ENCODE results near the gene CHRNA1.

Gene CHRNA1

DNA sequence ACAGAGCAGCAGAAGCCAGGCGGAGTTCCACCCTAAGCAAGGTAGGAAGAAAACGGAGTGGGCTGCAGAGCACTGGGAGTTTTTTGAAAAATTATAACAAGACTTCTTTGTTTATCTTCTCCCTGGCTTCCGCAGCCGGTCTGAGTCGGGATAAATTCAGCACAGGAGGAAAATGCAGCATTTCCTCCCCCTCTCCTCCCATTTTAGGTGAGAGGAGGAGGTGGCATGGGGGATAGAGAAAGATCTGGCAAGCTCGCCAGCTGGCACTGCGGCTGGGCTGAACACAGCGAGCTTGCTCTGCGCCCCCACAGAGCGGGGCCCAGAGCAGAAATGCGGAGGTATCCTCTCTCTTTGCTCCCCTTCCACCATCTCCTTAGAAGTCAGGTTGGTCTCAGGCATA lies 17.7 kb upstream of the CHRNA1 start:
- no peak for DNase-seq (ENCODE audit: low spot score)

GRCh38 chr2:174781298-174781697 lies 17.0 kb upstream of the CHRNA1 start:
- no peak for DNase-seq (ENCODE audit: low spot score)

- no peak for DNase-seq (ENCODE audit: low spot score)
Observed at GRCh38 chr2:174780856-174781255, 16.6 kb upstream of the CHRNA1 start.

DNA sequence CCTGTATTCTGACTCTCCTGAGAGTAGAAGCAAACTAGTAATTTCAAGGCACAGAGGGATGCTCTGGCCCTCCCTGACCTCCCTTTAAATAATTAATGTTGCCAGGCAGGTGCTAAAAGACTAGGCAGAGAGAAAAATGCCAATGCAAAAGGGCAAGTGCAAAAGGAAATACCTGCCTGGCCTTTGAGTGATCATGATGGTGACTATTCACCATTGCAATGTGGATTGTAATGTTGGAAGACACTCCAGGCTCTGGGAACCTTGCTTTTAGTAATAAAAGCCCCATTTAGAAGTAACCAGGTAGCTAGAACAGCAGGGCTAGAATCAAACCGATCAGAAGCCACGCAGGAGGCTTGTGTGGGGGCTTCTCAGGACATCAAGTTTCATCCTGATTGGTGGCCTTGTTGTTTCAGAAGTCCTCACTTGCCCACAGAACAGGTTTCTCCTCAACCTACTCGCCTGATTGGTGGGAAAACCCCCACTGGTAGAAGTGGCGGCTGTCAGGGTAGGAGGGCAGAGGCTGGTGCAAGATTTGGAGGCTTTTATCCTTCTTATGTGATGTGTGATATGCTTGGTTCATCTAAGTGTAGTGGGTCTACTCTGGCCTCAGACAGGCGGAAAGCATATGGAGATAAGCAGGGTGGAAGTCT lies 16.0 kb upstream of the CHRNA1 start:
- DNase-seq (ENCODE audit: low spot score): no peak

DNA sequence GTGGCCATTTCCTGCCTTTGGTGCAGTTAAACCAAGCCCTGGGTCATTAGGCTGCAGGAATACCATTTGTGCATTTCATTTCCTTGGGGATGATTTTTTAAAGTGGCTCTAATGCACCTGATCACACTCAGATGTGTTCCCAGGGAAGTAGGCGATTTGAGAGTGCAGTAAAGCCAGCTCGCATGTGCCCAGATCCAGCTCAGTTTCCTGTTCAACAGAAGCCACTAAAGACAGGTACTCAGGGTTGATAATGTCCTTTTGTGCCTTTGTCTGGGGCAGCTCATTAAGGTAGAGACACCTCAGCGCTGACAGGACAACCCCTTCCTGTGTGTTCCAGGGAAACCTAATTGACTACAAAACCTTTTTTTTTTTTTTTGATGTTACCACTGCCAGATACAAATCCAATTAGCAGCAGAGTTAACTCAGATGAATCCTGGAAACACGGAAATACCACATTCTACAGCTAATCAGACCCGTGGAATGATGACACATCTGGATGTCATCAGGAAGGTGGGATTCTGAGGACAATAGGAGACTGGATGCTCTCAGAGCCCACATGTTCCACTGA lies 15.2 kb upstream of the CHRNA1 start:
- DNase-seq (ENCODE audit: low spot score): peak; percentile 60

DNA sequence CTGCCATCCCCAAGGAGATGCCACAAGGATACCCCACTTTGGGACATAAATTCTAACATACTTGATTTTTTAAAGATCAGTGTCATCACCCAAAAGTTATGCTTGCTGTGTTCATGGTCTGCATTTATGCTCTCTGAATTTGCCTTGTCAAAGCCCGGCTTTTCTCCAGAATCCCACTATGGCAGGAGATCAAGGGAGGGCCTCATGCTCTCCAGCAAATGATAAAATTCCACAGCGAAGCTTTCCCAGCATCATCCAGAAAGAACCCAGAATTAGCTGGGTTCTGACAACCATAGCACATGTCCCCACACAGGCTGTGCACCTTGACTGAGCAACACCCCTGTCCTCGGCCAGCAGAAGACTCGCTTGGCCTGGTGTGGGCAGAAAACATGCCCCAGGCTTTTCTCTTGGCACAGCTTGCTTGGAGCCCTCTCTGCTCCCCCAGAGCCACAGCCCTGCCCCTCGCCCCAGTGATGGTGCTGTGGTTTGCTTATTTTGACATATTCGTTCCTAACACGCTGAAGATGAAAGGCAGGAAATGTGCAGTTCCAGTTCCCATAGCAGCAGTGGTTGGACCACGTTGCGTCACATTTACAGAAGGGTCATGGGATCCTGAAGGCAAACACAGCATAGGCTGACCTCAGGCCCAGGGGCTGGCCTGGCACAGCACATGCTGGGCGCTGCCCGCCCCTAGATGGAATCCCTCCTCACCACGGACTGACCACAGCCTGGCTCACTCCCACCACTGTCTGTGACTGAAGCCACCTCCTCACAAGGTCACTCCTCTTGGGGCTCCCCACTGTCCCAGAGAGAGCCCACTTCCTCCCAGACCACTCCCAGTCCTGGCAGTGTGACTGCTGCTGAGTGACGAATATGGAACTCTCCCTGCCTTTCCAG lies 14.1 kb upstream of the CHRNA1 start:
- peak; percentile 95 for DNase-seq (ENCODE audit: low spot score)

DNA sequence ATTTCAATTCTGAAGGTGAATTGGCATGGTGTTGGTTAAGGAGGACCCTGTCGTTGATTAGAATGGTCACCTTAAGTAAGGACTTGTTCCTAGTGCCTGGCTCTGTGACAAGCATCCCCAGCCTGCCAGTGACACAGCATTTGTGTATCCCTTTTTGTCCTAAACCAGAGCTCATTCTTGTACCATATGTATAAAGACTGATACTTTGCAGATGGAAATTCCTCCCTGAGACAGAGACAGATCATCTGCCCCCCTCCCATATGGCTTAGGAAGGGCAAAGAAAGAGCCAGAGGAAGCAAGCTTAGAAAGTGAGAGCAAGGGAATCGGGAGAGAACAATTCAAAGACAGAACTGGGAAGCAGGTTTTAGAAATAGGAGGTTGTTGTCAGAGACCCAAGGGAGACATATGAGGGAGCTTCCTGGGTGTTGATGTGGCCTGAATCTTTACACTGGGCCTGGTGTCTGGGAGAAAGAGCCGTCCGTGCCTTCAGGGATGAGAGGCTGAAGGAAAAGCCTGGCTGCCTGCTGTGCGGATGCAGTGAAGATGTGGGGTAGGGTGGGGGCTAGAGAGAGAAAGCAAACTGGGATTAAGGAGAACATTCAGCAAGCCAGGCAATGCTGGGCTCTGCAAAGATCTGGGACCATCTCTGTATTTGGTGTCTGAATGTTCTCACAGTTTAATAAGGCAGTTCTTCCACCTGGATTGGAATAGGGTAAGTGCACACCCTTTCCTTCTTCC lies 13.2 kb upstream of the CHRNA1 start:
- peak; percentile 41 for DNase-seq (ENCODE audit: low spot score)

GRCh38 chr2:174776675-174777074 lies 12.4 kb upstream of the CHRNA1 start:
- DNase-seq (ENCODE audit: low spot score): no peak

DNA sequence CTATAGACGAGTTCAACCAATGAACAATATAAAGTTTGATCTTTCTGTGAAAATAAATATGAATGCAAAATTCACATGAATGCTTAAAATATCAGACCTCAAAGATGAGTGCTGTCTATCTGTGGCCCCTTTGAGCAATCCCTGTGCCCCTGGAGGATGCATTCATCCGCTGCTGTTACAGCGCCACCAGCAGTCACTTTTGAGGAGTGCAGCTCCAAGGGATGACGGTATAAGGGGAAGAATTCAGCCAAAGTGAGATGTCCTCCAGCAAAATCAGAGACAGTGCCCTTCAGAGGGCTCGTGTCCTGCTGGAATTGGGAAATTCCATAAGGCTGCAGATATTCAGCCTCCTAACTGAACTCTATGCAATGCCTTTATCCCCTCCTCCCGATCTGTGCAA lies 12.0 kb upstream of the CHRNA1 start:
- no peak for DNase-seq (ENCODE audit: low spot score)

DNA sequence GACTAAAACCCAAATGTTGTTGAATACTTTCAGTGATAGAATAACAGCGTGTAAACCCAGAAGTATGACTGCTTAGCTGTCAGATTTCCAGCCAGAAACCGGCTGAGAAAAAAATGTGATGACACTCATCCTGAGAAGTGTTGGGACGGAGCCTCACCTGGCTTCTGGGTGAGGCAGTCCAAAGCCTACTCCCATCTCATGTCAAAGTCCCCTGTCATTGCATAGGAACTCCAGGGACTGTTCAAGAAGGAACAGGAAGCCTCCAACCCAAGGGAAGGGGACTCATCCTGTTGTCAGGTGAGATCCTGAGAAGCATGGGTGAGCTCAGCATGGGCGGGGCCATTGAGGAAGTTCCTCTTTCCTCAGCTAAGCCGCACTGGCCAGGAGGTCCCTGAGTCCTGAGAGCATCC lies 11.3 kb upstream of the CHRNA1 start:
- DNase-seq (ENCODE audit: low spot score): no peak

DNA sequence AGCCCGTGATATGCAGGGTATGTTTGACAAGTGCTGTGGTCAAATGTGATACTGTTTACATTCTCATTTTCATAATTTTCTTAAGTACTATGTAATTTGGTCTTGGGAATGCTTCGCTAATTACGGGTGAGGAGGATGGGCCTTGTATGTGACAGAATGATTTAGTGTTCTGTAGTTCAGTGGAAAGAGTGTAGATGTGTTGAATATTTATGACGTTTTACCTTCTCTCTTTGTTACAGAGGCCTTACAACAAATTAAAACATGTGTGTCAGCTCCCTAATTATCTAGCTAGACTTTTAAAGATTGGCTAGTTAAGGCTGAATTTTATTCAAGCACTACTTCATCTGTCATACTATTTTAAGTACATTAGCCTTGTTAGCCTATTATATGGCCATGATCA lies 10.6 kb upstream of the CHRNA1 start:
- DNase-seq (ENCODE audit: low spot score): no peak

DNA sequence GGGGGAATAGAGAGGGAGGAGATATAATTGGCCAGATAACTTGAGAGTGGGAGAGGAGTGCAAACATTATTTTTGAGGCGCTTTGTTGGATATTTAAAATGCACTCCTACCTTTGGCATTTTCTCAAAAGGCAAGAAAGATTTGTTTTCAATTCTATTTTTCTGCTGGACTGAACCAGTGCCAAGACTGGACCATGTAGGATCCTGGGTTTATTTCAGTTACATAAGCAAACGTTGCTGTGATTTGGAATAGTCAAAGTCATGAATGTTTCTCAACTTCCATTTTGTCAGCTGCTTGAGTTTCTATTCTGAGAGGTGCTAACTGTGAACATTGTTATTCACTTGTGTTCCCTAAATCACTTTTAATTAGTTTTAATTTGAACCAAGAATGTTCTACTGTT lies 8.9 kb upstream of the CHRNA1 start:
- DNase-seq (ENCODE audit: low spot score): no peak

DNA sequence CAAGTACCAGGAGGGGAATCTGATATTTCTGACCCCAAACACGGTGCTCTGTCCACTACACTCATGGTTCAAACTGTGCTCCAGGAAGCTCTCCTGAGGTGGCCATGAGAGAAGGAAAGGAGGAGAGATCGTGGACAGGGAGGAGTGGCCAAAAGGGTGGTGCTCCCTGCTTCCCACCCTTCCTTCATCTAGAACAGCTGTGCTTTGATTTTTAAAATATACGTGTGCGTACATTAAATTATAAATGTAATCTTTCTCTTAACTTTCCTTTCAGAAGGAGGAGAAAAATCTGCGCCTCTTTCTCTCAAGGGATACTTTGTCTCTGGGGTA lies 8.2 kb upstream of the CHRNA1 start:
- DNase-seq (ENCODE audit: low spot score): no peak

GRCh38 chr2:174771631-174772471 lies 7.6 kb upstream of the CHRNA1 start:
- DNase-seq (ENCODE audit: low spot score): peak; percentile 89

DNA sequence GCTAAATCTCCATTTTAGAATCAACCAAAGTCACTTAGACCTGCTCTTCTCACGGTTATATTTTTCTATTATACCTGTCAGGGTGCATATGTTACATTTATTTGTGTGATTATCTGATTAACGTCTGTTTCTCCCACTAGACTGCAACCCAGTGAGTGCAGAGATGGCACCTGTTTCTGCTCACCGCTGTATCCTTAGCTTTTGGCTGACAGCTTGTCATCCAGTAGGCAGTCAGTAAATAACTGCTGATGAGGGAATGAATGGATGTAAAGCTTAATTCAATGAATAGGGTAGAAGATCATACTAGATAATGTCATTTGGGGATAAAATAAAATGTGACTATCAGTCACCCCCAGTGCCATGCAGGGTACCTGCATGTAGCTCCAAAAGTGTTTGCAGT lies 6.9 kb upstream of the CHRNA1 start:
- no peak for DNase-seq (ENCODE audit: low spot score)

DNA sequence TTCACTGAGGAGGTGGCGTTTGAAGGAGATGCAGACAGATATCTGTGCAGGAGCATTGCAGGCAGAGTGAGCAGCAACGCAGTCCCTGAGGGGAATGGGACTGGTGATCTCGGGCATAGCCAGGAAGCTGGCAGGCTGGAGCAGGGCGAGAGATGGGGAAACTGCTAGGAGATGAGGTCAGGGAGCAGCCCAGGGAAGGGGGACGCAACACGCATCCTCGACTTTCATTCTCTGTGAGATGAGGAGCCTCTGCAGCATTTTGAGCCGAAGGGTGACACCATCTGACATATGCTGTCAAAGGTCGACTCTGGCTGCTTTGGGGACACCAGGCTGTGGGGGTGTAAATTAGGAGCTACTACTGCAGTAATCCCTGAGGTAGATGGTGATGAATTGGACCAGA lies 4.3 kb upstream of the CHRNA1 start:
- no peak for DNase-seq (ENCODE audit: low spot score)

- DNase-seq (ENCODE audit: low spot score): no peak
Observed at GRCh38 chr2:174766271-174766670, 2.0 kb upstream of the CHRNA1 start.

DNA sequence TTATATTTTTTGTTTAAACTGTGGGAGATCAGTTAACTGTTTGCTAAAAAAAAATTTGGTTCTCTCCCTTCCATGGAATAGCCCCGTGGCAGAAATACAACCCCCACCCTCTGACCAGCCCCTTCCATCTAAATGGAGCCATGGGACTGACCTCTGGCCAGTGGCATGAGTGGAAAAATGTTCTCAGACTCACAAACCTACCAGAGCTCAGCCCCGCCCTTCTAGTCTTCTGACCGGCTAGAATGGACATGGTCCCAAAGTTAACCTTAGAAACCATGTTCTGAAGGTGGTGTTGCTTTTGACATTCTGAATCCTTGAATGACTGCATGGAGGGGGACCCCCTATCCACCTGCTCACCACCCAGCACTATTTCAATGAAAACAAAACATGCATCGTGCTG lies 1.3 kb upstream of the CHRNA1 start:
- no peak for DNase-seq (ENCODE audit: low spot score)

GRCh38 chr2:174763780-174764179 lies 492 bp downstream of the CHRNA1 start:
- DNase-seq (ENCODE audit: low spot score): no peak

DNA sequence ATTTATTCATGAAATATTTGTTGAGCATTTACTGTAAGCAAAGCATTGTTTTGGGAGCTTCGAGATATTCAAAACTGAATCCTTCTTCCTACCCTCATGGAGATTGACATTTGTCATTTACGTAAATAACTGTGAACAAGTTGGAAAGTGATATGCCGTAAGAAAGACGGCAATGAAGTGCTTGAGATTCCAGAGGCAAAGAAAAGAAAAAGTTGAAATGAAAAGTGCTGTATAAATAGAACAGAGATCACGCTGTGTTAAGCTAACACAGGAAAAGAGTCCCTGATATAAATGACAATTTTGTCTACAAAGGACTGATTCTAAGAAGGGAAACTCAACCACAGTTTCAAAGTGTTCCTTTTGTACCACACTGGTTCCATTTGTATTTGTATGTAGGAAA lies 1.8 kb downstream of the CHRNA1 start:
- no peak for DNase-seq (ENCODE audit: low spot score)

DNA sequence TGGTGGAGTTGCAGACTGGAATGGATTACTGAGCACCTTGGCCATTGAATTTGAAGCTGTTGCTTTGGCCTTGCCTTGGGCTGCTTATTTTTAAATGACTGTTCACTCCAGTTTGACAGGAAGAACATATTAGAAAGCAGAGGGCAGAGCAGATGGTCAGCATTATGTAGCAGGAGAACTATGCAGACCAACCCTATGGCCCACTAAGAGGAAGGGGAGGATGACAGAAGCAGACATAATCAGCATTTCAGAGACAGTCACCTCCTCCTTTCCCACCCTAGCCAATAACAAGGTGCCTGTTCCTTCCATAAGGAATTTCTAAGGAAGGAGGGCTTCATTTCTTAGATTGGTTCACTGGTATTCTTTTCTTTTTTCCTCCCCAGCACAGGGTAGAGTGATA lies 2.4 kb downstream of the CHRNA1 start:
- DNase-seq (ENCODE audit: low spot score): no peak

Measured in AG08395 (cell line).